Measurements from ENCODE around the gene TSPAN10. TPM values are rescaled to one million over a fixed set of nuclear protein-coding genes. Genes with fewer than 3 reads are reported as not detected.
A peak's percentile ranks its signal among the peaks of the same experiment; 100 is the strongest.

TSPAN10 gene
- total RNA-seq, 1 experiment from 2014 or later: 1.2 TPM

GRCh38 chr17:81687770-81688541 is 51.0 kb downstream of the TSPAN10 start:
- H3K79me1 ChIP-seq (ENCODE audit: insufficient read depth, low read depth, low read length, poor library complexity, severe bottlenecking): peaks cover 5% of the 10 kb centered on the region
- H4K20me1 ChIP-seq (ENCODE audit: control insufficient read depth, insufficient read depth, insufficient read length): no peaks in the 10 kb centered on the region
- no peak for TF ChIP-seq CTCF (conservative IDR thresholded peaks at IDR 0.05)
- WGBS (ENCODE audit: extremely low coverage, insufficient read length, low lambda C conversion rate): no CpG with 5 or more reads among the region's 41 CpGs
- no peak overlapping the region for H2BK20ac ChIP-seq (ENCODE audit: low read depth, low read length, poor library complexity, severe bottlenecking)
- no peak overlapping the region for H3K56ac ChIP-seq (ENCODE audit: insufficient read length, low read depth, low read length)
- H3K27ac Mint-ChIP-seq: no peak overlapping the region
- H3K23me2 ChIP-seq (ENCODE audit: insufficient read length, low read depth, low read length, poor library complexity, severe bottlenecking): peaks cover 6% of the 10 kb centered on the region
- H3K4me2 ChIP-seq (ENCODE audit: insufficient read depth, insufficient read length, low read length): no peak overlapping the region
- no peak overlapping the region for H3K14ac ChIP-seq (ENCODE audit: insufficient read depth, low read length)
- no peak overlapping the region for H3T11ph ChIP-seq (ENCODE audit: low read length)
- H3K4me1 Mint-ChIP-seq: peaks cover 7 to 12% of the 10 kb centered on the region in 2 experiments
- no peak overlapping the region for H2AFZ ChIP-seq (ENCODE audit: low read length)
- H3K18ac ChIP-seq (ENCODE audit: insufficient read length, low read depth, low read length): no peak overlapping the region
- H3K27me3 Mint-ChIP-seq (ENCODE audit: low read depth): no peaks in the 10 kb centered on the region
- no peak overlapping the region for H2BK15ac ChIP-seq (ENCODE audit: low read depth, low read length)
- H3K27me3 ChIP-seq (ENCODE audit: insufficient read depth, low read length): no peaks in the 10 kb centered on the region
- no peak overlapping the region for H3K4ac ChIP-seq (ENCODE audit: low read depth, low read length)
- H4K5ac ChIP-seq (ENCODE audit: insufficient read length, low read depth, low read length): no peak overlapping the region
- H3K4me3 Mint-ChIP-seq: peak overlapping the region in 1 of 2 experiments; percentile 32; a peak in 1 of 5 replicates
- no peaks in the 10 kb centered on the region for H3K4me1 ChIP-seq (ENCODE audit: insufficient read depth, low read length)
- peaks cover 37 to 64% (median 59%) of the 10 kb centered on the region in 3 experiments for H3K36me3 Mint-ChIP-seq (ENCODE audit: insufficient read depth in 1 of 3, low read depth in 3 of 3)
- no peak overlapping the region for H2BK120ac ChIP-seq (ENCODE audit: low read depth, low read length, poor library complexity, severe bottlenecking)
- H2BK5ac ChIP-seq (ENCODE audit: insufficient read length, low read length): no peak overlapping the region
- H2AK5ac ChIP-seq (ENCODE audit: insufficient read length, low read length): no peak overlapping the region
- no peak overlapping the region for H4K8ac ChIP-seq (replicated peaks; ENCODE audit: insufficient read length, low read depth, low read length)
- H4K91ac ChIP-seq (ENCODE audit: insufficient read length, low read depth, low read length): no peak overlapping the region
- H3K27ac ChIP-seq (ENCODE audit: insufficient read length, low read depth, low read length): no peak overlapping the region
- H2BK12ac ChIP-seq (ENCODE audit: insufficient read length, low read depth, low read length): no peak overlapping the region
- no peak for DNase-seq
- no peaks in the 10 kb centered on the region for H3K9me3 ChIP-seq (ENCODE audit: control insufficient read depth, low read depth, low read length)
- H3K9ac ChIP-seq (ENCODE audit: extremely low read depth, insufficient read length, low read length): no peak overlapping the region
- no peak overlapping the region for H3K23ac ChIP-seq (ENCODE audit: insufficient read length, low read depth, low read length)
- H3K9me3 Mint-ChIP-seq: no peaks in the 10 kb centered on the region
- peaks cover 6% of the 10 kb centered on the region; the same call in 1 of the 2 replicates for H3K79me2 ChIP-seq (ENCODE audit: insufficient read depth, low read length)

Measured in H9 (cell line).